Pons (tissue), 1 donor: ENCODE results near the gene CELSR2.

Experiments
- DNase-seq: peaks from one replicate; pipeline ENCODE4 v3.0.0-alpha.2; 2016; ENCODE audit warnings: low spot score

Gene CELSR2

GRCh38 chr1:109265016-109265415, 15.7 kb downstream of the CELSR2 start:
- DNase-seq = no peak

- no peak for DNase-seq
Measured at GRCh38 chr1:109265741-109266330, 16.5 kb downstream of the CELSR2 start.

DNA sequence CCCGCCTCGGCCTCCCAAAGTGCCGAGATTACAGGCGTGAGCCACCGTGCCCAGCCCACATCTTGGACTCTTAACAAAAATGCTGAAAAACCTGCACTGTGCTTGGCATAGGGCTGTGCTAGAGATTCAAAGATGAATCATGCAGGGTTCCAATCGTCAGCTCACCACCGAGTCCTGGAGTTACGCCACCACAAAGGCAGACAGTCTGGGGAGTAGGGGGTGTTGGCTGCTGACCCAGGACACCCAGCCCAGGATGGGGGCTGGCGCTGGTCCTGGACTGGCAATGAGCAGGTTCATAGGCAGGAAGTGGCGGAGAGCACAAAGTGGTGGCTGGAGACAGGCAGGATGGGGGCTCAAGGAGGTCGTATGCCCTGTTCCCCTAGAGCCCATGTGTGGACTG, 17.6 kb downstream of the CELSR2 start:
- DNase-seq = no peak

DNA sequence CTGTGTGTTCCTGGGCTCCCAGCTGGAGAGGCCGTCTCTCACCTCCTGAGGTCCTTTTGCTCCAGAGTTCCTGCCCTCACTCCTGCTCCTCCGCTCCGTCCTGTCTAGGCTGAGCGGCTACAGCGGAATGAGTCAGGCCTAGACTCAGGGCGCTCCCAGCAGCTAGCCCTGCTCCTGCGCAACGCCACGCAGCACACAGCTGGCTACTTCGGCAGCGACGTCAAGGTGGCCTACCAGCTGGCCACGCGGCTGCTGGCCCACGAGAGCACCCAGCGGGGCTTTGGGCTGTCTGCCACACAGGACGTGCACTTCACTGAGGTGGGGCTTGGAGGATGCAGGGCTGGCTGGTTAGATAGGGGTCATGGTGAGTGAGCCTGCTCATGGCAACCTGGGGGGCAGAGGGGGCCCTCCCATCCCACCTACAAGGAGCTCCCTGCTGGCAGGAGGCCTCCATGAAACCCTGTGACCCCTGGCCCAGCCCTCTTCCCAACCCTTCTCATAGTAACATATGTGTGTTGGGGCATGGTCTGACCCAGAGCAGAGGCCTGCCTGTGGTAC, 18.5 kb downstream of the CELSR2 start:
- no peak for DNase-seq

DNA sequence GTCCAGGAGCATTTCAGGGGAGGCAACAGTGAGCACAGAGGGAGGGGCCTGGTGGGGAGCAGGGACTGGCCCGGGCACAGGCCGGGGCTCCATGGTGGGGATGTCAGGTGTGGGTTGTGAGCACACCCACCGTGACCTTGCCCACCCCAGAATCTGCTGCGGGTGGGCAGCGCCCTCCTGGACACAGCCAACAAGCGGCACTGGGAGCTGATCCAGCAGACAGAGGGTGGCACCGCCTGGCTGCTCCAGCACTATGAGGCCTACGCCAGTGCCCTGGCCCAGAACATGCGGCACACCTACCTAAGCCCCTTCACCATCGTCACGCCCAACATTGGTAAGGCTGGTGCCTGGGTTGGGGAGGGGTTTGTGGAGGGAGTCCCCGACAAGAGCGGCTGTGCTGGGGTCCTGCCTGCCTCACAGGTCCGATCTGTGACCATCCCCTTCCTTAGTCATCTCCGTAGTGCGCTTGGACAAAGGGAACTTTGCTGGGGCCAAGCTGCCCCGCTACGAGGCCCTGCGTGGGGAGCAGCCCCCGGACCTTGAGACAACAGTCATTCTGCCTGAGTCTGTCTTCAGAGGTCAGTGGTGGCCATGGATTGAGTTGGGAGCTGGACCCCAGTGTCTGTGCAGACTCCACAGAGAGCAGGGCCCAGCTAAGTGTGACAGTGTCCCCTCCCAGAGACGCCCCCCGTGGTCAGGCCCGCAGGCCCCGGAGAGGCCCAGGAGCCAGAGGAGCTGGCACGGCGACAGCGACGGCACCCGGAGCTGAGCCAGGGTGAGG, 19.3 kb downstream of the CELSR2 start:
- DNase-seq = peak; percentile 69

- no peak for DNase-seq
Measured at GRCh38 chr1:109269212-109269980, 20.1 kb downstream of the CELSR2 start.

GRCh38 chr1:109269981-109270622, 20.8 kb downstream of the CELSR2 start:
- no peak for DNase-seq

DNA sequence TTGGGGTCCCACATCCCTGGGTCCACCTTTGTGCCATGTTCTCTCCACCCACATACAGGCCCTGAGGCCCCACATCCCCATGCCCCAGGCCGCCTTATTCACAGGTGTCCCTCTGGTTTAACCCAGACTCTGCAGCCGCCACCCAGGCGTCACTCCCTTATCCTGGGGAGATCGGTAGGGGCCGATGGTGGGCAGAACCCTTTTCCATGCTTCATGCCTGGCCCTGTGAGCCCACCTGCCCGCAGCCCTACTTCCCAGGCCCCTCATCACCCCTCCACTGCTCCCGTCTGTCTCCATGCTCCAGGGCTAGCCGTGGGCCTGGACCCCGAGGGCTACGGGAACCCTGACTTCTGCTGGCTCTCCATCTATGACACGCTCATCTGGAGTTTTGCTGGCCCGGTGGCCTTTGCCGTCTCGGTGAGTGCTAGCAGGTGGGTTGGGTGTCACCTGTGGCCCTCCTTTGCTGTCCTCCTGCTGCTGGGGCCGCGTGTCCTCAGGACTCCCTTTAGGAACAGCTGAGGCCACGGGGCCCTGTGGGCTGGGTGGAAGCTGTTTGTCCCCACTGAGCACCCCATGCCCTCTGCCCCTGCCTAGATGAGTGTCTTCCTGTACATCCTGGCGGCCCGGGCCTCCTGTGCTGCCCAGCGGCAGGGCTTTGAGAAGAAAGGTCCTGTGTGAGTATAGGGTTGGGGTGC, 21.4 kb downstream of the CELSR2 start:
- no peak for DNase-seq

- no peak for DNase-seq
Measured at GRCh38 chr1:109271458-109271857, 22.1 kb downstream of the CELSR2 start.

GRCh38 chr1:109272021-109272799, 22.9 kb downstream of the CELSR2 start:
- DNase-seq = no peak

- DNase-seq = no peak
Measured at GRCh38 chr1:109272831-109273547, 23.6 kb downstream of the CELSR2 start.

- no peak for DNase-seq
Measured at GRCh38 chr1:109273570-109274288, 24.4 kb downstream of the CELSR2 start.

GRCh38 chr1:109274533-109275476, 25.5 kb downstream of the CELSR2 start:
- DNase-seq = no peak

DNA sequence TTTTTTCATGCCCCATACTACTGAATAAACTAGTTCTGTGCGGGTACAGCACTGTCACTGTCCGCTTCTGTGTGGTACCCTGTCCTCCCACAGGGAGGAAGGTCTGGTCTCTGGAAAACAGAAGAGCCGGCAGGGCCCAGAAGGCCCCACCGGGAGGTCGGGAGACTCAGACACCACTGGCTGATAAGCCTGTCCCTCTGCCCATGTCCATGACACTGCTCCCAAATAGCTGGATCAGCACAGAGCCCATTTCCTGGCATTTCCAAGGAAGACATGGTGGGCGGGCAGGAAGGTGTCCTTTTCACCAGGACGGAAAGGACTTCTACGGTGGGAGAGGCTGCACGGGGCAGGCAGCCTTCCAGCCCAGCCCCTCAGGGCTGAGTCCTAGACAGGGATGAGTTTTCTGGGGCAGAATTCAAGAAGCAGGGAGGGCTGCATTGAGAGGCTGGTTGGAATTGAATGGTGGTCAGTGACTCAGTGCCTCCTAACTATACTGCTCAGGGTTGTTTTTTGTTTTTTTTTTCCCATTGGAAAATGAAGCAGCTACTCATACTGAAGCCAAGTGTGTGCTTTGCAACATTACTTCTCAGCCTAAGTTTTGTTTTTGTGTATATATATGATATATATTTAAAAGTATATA, 26.5 kb downstream of the CELSR2 start:
- DNase-seq = no peak

GRCh38 chr1:109277434-109278204, 28.3 kb downstream of the CELSR2 start:
- DNase-seq = peak; percentile 90

- DNase-seq = peak; percentile 44
Measured at GRCh38 chr1:109279615-109280278, 30.4 kb downstream of the CELSR2 start.
